Smooth muscle cell (in vitro differentiated cells): ENCODE results near the gene KRTAP10-11. TPM values are rescaled to one million over a fixed set of nuclear protein-coding genes. Genes with fewer than 3 reads are reported as not detected.

Source experiments
- DNase-seq: peaks from one replicate; lab custom pipeline; 2025; ENCODE audit not compliant: unreplicated experiment; lab: John Stamatoyannopoulos, UW
- H2AFZ ChIP-seq: fragments of 200-600 bp; sonication (generic); 2 replicates; pipeline ENCODE4 v1.6.0; 2016; ENCODE audit warnings: antibody characterized with exemption, low read depth, mild to moderate bottlenecking
- H3F3A ChIP-seq: fragments of 200-600 bp; sonication (generic); 2 replicates; pipeline ENCODE4 v1.6.0; 2017; ENCODE audit warnings: antibody characterized with exemption, low read depth
- H3K27ac ChIP-seq: fragments of 200-600 bp; sonication (generic); 2 replicates; pipeline ENCODE4 v1.5.1; 2016; ENCODE audit warnings: low read depth, mild to moderate bottlenecking
- H3K27me3 ChIP-seq: fragments of 200-600 bp; sonication (generic); 2 replicates; pipeline ENCODE4 v1.6.1; 2016; ENCODE audit warnings: low read depth, mild to moderate bottlenecking
- H3K36me3 ChIP-seq: fragments of 200-600 bp; sonication (generic); 2 replicates; pipeline ENCODE4 v1.5.1; 2016; ENCODE audit warnings: low read depth
- H3K4me1 ChIP-seq: fragments of 200-600 bp; sonication (generic); 2 replicates; pipeline ENCODE4 v1.5.1; 2016; ENCODE audit warnings: low read depth
- H3K4me2 ChIP-seq: fragments of 200-600 bp; sonication (generic); 2 replicates; pipeline ENCODE4 v1.6.0; 2016; ENCODE audit warnings: mild to moderate bottlenecking
- H3K4me3 ChIP-seq: fragments of 200-600 bp; sonication (generic); 2 replicates; pipeline ENCODE4 v1.5.1; 2016; ENCODE audit warnings: mild to moderate bottlenecking
- H3K79me2 ChIP-seq: fragments of 200-600 bp; sonication (generic); 2 replicates; pipeline ENCODE4 v1.6.0; 2016; ENCODE audit warnings: low read depth, mild to moderate bottlenecking
- H3K9ac ChIP-seq: fragments of 200-600 bp; sonication (generic); 2 replicates; pipeline ENCODE4 v1.6.0; 2016; ENCODE audit warnings: low read depth
- H3K9me3 ChIP-seq: fragments of 200-600 bp; sonication (generic); replicated peaks from 2 replicates; pipeline ENCODE4 v1.5.1; 2016; ENCODE audit warnings: low read depth
- H4K20me1 ChIP-seq: fragments of 200-600 bp; sonication (generic); 2 replicates; pipeline ENCODE4 v1.6.0; 2016; ENCODE audit warnings: low read depth
- CTCF ChIP-seq: fragments of 200-600 bp; sonication (generic); IDR thresholded peaks from 2 replicates; pipeline ENCODE4 v1.5.1; 2017; ENCODE audit warnings: borderline replicate concordance, mild to moderate bottlenecking, antibody characterized with exemption; ENCODE audit not compliant: insufficient read depth, poor library complexity, severe bottlenecking
- WGBS: methylation state at CpG from one replicate; pipeline ENCODE4 v1.1.7; 2016; ENCODE audit warnings: low lambda C conversion rate; 5-methylcytosine and 5-hydroxymethylcytosine counted together
- polyA plus RNA-seq: library from polyadenylated mRNA; unstranded; fragments of >200 nt; fragmentation: Nextera tagmentation; extraction: Ambion mirVana; gene quantifications from 2 replicates; pipeline ENCODE4 v1.2.1, GENCODE V29; 2016
- total RNA-seq: library from RNA; depleted of rRNA; stranded (reverse); fragments of >200 nt; gene quantifications from 2 replicates; pipeline ENCODE4 v1.2.3, GENCODE V29; 2014

KRTAP10-11 gene
- total and polyA plus RNA-seq, 2 experiments from 2014 or later = not detected

GRCh38 chr21:44681861-44682579 lies 35.8 kb downstream of the KRTAP10-11 start, which contains the start of gene KRTAP12-1:
Gene KRTAP12-1 (minus strand): TSS chr21:44682163. CDS start chr21:44682123, 40 bp downstream.
- H3K36me3 ChIP-seq = no peaks in the 10 kb centered on the region

GRCh38 chr21:44682580-44683151 lies 36.5 kb downstream of the KRTAP10-11 start:
- no peaks in the 10 kb centered on the region for H4K20me1 ChIP-seq
- H3K4me1 ChIP-seq = peaks cover 12% of the 10 kb centered on the region
- no peak overlapping the region for H3K4me3 ChIP-seq
- no peak overlapping the region for H3K4me2 ChIP-seq
- no peak overlapping the region for H3K27ac ChIP-seq
- H3F3A ChIP-seq = no peaks in the 10 kb centered on the region
- WGBS = 87% methylated on average over 15 of the region's 15 CpGs
- no peak overlapping the region for H2AFZ ChIP-seq
- no peak overlapping the region for H3K9ac ChIP-seq
- H3K27me3 ChIP-seq = no peaks in the 10 kb centered on the region
- no peaks in the 10 kb centered on the region for H3K36me3 ChIP-seq
- no peaks in the 10 kb centered on the region for H3K9me3 ChIP-seq
- H3K79me2 ChIP-seq = no peaks in the 10 kb centered on the region
- no peak for TF ChIP-seq CTCF
- DNase-seq = no peak

More at GRCh38 chr21:44681861-44682579, 35.8 kb downstream of the KRTAP10-11 start, which contains the start of gene KRTAP12-1:
- Histone ChIP-seq H3K9ac (no peak within 1 kb of the TSS), H3K4me2 (no peak within 1 kb of the TSS), H4K20me1 (no peaks in the 10 kb centered on the region), H3K4me3 (no peak within 1 kb of the TSS), H3K27me3 (no peaks in the 10 kb centered on the region), H3F3A (no peaks in the 10 kb centered on the region), H3K9me3 (no peaks in the 10 kb centered on the region), H3K79me2 (no peaks in the 10 kb centered on the region), H3K27ac (no peak within 1 kb of the TSS), H2AFZ (no peak within 1 kb of the TSS), H3K4me1 (peaks cover 10% of the 10 kb centered on the region)
- WGBS = 88% methylated on average over 23 of the region's 23 CpGs
- no peak for DNase-seq
- TF ChIP-seq CTCF = no peak

- H4K20me1 ChIP-seq = no peaks in the 10 kb centered on the region
- H3K79me2 ChIP-seq = no peaks in the 10 kb centered on the region
- no peak overlapping the region for H3K4me2 ChIP-seq
- no peak for TF ChIP-seq CTCF
- no peaks in the 10 kb centered on the region for H3F3A ChIP-seq
- H3K36me3 ChIP-seq = no peaks in the 10 kb centered on the region
- peaks cover 12% of the 10 kb centered on the region for H3K4me1 ChIP-seq
- no peak for DNase-seq
- no peaks in the 10 kb centered on the region for H3K9me3 ChIP-seq
- 86% methylated on average over 7 of the region's 7 CpGs for WGBS
- H3K4me3 ChIP-seq = no peak overlapping the region
- no peak overlapping the region for H3K27ac ChIP-seq
- no peak overlapping the region for H2AFZ ChIP-seq
- H3K27me3 ChIP-seq = no peaks in the 10 kb centered on the region
- H3K9ac ChIP-seq = no peak overlapping the region
Observed at GRCh38 chr21:44684077-44684476, 37.9 kb downstream of the KRTAP10-11 start.
